ENCODE measurements around the gene FSIP1. TPM values are rescaled to one million over a fixed set of nuclear protein-coding genes. Genes with fewer than 3 reads are reported as not detected.
"Not testable (repeated sequence)": the region's sequence is repeated elsewhere in the genome, so short reads cannot be mapped to it uniquely, and the experiment has no call there.

The FSIP1 gene
- total RNA-seq, 1 donor from 2014 or later, result 0.96 TPM

DNA sequence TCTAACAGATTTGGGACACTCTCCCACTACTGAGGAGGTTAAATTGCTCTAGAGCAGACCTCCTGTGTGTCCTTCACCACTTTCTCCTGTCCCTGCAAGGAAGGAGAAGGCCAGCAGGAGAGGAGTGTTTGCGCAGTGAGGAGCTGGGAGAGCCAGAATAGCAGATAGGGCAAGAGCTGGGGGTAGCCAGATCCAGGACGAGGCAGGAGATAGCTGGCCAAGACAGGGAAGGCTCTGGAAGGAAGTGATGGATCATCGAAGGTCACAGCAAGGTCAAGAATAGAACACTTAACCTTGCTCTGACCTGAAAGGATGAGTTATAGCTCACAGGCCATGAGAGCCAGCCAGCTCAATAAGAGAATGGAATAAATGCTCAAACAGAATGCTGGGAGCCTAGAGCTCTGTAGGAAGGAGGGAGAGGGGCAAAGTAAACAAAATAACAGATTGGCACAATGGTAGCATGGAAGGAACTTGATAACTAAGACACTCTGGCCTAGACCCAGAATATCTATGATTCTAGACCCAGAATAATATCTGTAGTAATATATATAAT is 37.5 kb upstream of the FSIP1 start:
- Histone ChIP-seq H3K27me3 (no peaks in the 10 kb centered on the region), H3K27ac (no peak overlapping the region), H3K4me1 (no peaks in the 10 kb centered on the region), H3K36me3 (no peaks in the 10 kb centered on the region), H3K9me3 (no peaks in the 10 kb centered on the region), H3K4me3 (no peak overlapping the region)
- intact Hi-C loops (cut with DNase I), result loop anchor here (10.0 kb wide), 1 partner anchor 55 kb away; no protein-coding TSS in a partner anchor
- DNase-seq (no peak), ATAC-seq (no peak)
- TF ChIP-seq, protein P1, sequence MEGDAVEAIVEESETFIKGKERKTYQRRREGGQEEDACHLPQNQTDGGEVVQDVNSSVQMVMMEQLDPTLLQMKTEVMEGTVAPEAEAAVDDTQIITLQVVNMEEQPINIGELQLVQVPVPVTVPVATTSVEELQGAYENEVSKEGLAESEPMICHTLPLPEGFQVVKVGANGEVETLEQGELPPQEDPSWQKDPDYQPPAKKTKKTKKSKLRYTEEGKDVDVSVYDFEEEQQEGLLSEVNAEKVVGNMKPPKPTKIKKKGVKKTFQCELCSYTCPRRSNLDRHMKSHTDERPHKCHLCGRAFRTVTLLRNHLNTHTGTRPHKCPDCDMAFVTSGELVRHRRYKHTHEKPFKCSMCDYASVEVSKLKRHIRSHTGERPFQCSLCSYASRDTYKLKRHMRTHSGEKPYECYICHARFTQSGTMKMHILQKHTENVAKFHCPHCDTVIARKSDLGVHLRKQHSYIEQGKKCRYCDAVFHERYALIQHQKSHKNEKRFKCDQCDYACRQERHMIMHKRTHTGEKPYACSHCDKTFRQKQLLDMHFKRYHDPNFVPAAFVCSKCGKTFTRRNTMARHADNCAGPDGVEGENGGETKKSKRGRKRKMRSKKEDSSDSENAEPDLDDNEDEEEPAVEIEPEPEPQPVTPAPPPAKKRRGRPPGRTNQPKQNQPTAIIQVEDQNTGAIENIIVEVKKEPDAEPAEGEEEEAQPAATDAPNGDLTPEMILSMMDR (IDR thresholded peaks at IDR 0.05), result no peak

- DNase-seq (no peak), ATAC-seq (no peak)
- TF ChIP-seq, protein P1 (IDR thresholded peaks at IDR 0.05), result no peak
- intact Hi-C loops (cut with DNase I), result no loop called here
- no peak overlapping the region for H3K27ac ChIP-seq
- no peaks in the 10 kb centered on the region for H3K27me3 ChIP-seq
- no peak overlapping the region for H3K4me3 ChIP-seq
- H3K9me3 ChIP-seq, result no peaks in the 10 kb centered on the region
- no peaks in the 10 kb centered on the region for H3K4me1 ChIP-seq
- H3K36me3 ChIP-seq, result no peaks in the 10 kb centered on the region
Observed at GRCh38 chr15:39819533-39819932, 36.9 kb upstream of the FSIP1 start.

DNA sequence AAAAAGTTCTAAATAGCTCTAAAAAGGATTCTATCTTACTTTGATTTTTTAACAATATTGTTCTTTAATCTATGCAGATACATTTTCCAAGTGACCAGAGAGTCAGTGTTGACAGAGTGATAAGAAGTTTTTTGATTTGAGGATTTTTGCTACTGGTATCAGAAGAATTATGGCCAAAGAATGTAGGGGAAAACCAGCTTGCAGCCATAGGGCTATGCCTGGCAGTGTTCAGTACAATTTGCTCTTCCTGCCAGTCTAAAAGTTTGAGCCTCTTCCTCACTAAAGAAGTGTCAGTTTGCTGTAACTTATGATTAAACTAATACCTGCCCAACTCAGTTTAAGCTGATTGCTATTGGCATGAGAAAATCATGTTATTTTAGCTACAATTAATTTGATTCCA is 35.3 kb upstream of the FSIP1 start:
- H3K27me3 ChIP-seq, result no peaks in the 10 kb centered on the region
- no peak for DNase-seq
- H3K4me1 ChIP-seq, result no peaks in the 10 kb centered on the region
- H3K9me3 ChIP-seq, result no peaks in the 10 kb centered on the region
- TF ChIP-seq, protein P1 (IDR thresholded peaks at IDR 0.05), result no peak
- intact Hi-C loops (cut with DNase I), result no loop called here
- no peak overlapping the region for H3K4me3 ChIP-seq
- H3K36me3 ChIP-seq, result no peaks in the 10 kb centered on the region
- ATAC-seq, result no peak
- H3K27ac ChIP-seq, result no peak overlapping the region

GRCh38 chr15:39814489-39814888 is 31.8 kb upstream of the FSIP1 start:
- ATAC-seq, result no peak
- DNase-seq, result no peak
- intact Hi-C loops (cut with DNase I), result no loop called here
- no peaks in the 10 kb centered on the region for H3K4me1 ChIP-seq
- H3K4me3 ChIP-seq, result no peak overlapping the region
- no peaks in the 10 kb centered on the region for H3K9me3 ChIP-seq
- no peaks in the 10 kb centered on the region for H3K36me3 ChIP-seq
- H3K27ac ChIP-seq, result no peak overlapping the region
- TF ChIP-seq, protein P1 (IDR thresholded peaks at IDR 0.05), result no peak
- no peaks in the 10 kb centered on the region for H3K27me3 ChIP-seq

DNA sequence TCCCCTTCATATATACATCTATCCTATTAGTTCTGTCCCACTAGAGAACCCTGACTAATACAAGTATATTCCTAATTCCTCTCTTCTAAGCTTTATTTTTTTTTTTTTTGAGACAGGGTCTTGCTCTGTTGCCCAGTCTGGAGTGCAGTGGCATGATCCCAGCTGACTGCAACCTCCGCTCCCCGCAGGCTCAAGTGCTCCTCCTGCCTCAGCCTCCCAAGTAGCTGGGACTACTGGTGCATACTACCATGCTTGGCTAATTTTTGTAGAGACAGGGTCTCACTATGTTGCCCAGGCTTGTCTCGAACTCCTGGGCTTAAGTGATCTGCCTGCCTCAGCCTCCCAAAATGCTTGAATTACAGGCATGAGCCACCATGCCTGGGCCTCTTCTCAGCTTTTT is 30.0 kb upstream of the FSIP1 start:
- H3K4me3 ChIP-seq; ATAC-seq; H3K4me1 ChIP-seq; DNase-seq; intact Hi-C loops (cut with DNase I); H3K36me3 ChIP-seq; H3K9me3 ChIP-seq; H3K27ac ChIP-seq; H3K27me3 ChIP-seq: not testable (repeated sequence)

GRCh38 chr15:39808909-39809308 is 26.3 kb upstream of the FSIP1 start:
- no peak for DNase-seq
- no peak overlapping the region for H3K27ac ChIP-seq
- ATAC-seq, result no peak
- intact Hi-C loops (cut with DNase I), result no loop called here
- H3K36me3 ChIP-seq, result no peaks in the 10 kb centered on the region
- no peaks in the 10 kb centered on the region for H3K27me3 ChIP-seq
- H3K4me1 ChIP-seq, result no peaks in the 10 kb centered on the region
- H3K9me3 ChIP-seq, result no peaks in the 10 kb centered on the region
- TF ChIP-seq, protein P1 (IDR thresholded peaks at IDR 0.05), result no peak
- no peak overlapping the region for H3K4me3 ChIP-seq

All from upper lobe of right lung (tissue), 1 donor.